ENCODE results near the gene GIMD1.

Gene GIMD1

DNA sequence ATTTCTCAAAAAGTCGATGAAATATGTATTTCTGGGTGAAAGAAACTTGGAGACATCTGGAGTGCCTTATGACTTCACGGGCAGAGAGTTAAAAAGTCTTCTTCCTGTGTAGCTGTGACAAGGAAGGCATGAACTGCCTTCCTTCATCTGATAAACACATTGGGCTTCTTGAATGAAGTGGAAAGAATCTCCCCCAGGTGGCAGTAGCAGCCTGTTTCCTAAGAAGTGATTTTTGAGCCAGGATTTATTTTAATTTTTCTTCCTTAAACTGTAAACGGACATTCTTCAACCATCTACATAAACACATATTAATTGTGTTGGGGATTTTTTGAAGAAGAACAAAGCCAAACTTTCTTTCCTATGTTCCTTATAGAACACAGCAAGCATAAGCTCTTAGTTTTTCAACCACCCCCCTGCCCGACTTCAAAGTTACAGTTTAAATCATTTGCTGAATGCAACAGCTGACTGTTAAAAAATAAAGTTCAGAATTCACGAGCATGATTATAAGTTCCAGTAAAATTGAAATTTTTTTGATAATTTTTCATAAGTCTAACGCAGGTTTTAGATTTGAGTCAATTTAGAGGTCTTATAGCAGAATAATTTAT lies 980 bp upstream of the GIMD1 start:
- CTCF ChIA-PET, result interaction anchor here (0.5 to 1.6 kb wide), 7 partner anchors 15 to 528 kb away, joined by 3 to 4 read pairs (median 3); no protein-coding TSS in a partner anchor
- POLR2A ChIA-PET, result no interaction called here
- DNase-seq (ENCODE audit: extremely low spot score), result peak; percentile 45
- TF ChIP-seq NFRKB (IDR thresholded peaks at IDR 0.05), result no peak
- no peak for TF ChIP-seq SUZ12 (IDR thresholded peaks at IDR 0.05)
- TF ChIP-seq FOXA1 (IDR thresholded peaks at IDR 0.05), result no peak
- TF ChIP-seq TARDBP (IDR thresholded peaks at IDR 0.05), result no peak
- no peak for TF ChIP-seq L3MBTL2 (conservative IDR thresholded peaks at IDR 0.05)
- no peak for TF ChIP-seq FOXK2 (IDR thresholded peaks at IDR 0.05)
- no peak for TF ChIP-seq ZNF384 (IDR thresholded peaks at IDR 0.05)
- no peak for TF ChIP-seq BHLHE40 (IDR thresholded peaks at IDR 0.05; ENCODE audit: borderline replicate concordance)
- no peak for TF ChIP-seq HDGF (IDR thresholded peaks at IDR 0.05; ENCODE audit: borderline replicate concordance)
- TF ChIP-seq FOXM1 (IDR thresholded peaks at IDR 0.05; ENCODE audit: borderline replicate concordance), result no peak
- TF ChIP-seq, protein P1, sequence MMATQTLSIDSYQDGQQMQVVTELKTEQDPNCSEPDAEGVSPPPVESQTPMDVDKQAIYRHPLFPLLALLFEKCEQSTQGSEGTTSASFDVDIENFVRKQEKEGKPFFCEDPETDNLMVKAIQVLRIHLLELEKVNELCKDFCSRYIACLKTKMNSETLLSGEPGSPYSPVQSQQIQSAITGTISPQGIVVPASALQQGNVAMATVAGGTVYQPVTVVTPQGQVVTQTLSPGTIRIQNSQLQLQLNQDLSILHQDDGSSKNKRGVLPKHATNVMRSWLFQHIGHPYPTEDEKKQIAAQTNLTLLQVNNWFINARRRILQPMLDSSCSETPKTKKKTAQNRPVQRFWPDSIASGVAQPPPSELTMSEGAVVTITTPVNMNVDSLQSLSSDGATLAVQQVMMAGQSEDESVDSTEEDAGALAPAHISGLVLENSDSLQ (IDR thresholded peaks at IDR 0.05), result no peak
- TF ChIP-seq ARNT (IDR thresholded peaks at IDR 0.05), result no peak
- TF ChIP-seq SP1 (IDR thresholded peaks at IDR 0.05), result no peak
- TF ChIP-seq LEF1 (IDR thresholded peaks at IDR 0.05; ENCODE audit: borderline replicate concordance), result no peak
- no peak for TF ChIP-seq CTBP1 (IDR thresholded peaks at IDR 0.05; ENCODE audit: borderline replicate concordance)
- TF ChIP-seq ELF4 (IDR thresholded peaks at IDR 0.05), result no peak

DNA sequence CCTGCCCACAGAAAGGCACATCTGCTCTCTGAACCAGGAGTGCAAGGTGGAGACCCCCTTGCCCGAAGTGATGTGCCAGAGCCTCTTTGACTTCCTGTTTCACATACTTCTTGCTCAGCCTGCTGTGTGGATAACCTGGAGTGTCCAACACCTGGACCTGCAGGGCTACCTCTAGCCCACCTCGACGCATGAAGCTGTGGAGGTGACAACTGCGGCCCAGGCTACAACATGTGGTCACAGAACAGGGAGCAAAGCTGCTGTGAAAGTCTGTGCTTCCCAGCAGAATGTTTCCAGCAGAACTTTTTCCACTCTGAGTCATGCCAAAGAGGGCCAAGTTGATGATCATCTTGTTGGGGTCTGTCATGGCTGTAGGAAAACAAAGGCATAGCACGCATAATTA lies 1.5 kb downstream of the GIMD1 start:
- ChIA-PET CTCF (no interaction called here), POLR2A (no interaction called here)
- DNase-seq (ENCODE audit: extremely low spot score), result no peak
- TF ChIP-seq, protein P1 (IDR thresholded peaks at IDR 0.05), result no peak
- TF ChIP-seq FOXK2 (IDR thresholded peaks at IDR 0.05) (no peak), ZNF384 (IDR thresholded peaks at IDR 0.05) (no peak), TARDBP (IDR thresholded peaks at IDR 0.05) (no peak), NFRKB (IDR thresholded peaks at IDR 0.05) (no peak), L3MBTL2 (conservative IDR thresholded peaks at IDR 0.05) (no peak), SP1 (IDR thresholded peaks at IDR 0.05) (no peak), CTBP1 (IDR thresholded peaks at IDR 0.05; ENCODE audit: borderline replicate concordance) (no peak), LEF1 (IDR thresholded peaks at IDR 0.05; ENCODE audit: borderline replicate concordance) (no peak), FOXA1 (IDR thresholded peaks at IDR 0.05) (no peak), BHLHE40 (IDR thresholded peaks at IDR 0.05; ENCODE audit: borderline replicate concordance) (no peak), ELF4 (IDR thresholded peaks at IDR 0.05) (no peak), ARNT (IDR thresholded peaks at IDR 0.05) (no peak), HDGF (IDR thresholded peaks at IDR 0.05; ENCODE audit: borderline replicate concordance) (no peak), FOXM1 (IDR thresholded peaks at IDR 0.05; ENCODE audit: borderline replicate concordance) (no peak)

DNA sequence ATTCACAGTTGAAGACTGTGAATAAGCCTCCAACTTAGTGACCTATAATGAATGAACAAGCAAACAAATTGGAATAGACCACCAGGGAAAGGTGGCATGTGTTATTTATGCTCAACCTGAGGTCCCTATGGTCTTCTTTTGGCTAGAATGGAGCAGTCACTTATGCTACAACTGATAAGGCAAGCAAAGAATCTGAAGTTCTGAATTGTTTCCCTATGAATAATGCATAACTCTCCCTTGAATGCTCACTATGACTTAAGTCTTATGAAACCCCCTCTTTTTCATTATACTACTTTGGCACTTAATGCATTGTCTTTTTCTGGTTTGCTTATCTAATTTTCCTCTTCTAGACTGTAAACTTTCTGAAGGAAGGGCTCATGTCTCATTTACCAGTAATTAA lies 2.6 kb downstream of the GIMD1 start:
- no peak for TF ChIP-seq SUZ12 (IDR thresholded peaks at IDR 0.05)
- TF ChIP-seq LEF1 (IDR thresholded peaks at IDR 0.05; ENCODE audit: borderline replicate concordance), result no peak
- TF ChIP-seq BHLHE40 (IDR thresholded peaks at IDR 0.05; ENCODE audit: borderline replicate concordance), result no peak
- no peak for TF ChIP-seq ARNT (IDR thresholded peaks at IDR 0.05)
- TF ChIP-seq ELF4 (IDR thresholded peaks at IDR 0.05), result no peak
- no peak for TF ChIP-seq FOXA1 (IDR thresholded peaks at IDR 0.05)
- TF ChIP-seq FOXK2 (IDR thresholded peaks at IDR 0.05), result no peak
- TF ChIP-seq HDGF (IDR thresholded peaks at IDR 0.05; ENCODE audit: borderline replicate concordance), result no peak
- no peak for TF ChIP-seq ZNF384 (IDR thresholded peaks at IDR 0.05)
- TF ChIP-seq FOXM1 (IDR thresholded peaks at IDR 0.05; ENCODE audit: borderline replicate concordance), result no peak
- TF ChIP-seq SP1 (IDR thresholded peaks at IDR 0.05), result no peak
- no peak for TF ChIP-seq NFRKB (IDR thresholded peaks at IDR 0.05)
- TF ChIP-seq TARDBP (IDR thresholded peaks at IDR 0.05), result no peak
- TF ChIP-seq, protein P1 (IDR thresholded peaks at IDR 0.05), result no peak
- no peak for TF ChIP-seq L3MBTL2 (conservative IDR thresholded peaks at IDR 0.05)
- DNase-seq (ENCODE audit: extremely low spot score), result no peak
- POLR2A ChIA-PET, result no interaction called here
- CTCF ChIA-PET, result no interaction called here

DNA sequence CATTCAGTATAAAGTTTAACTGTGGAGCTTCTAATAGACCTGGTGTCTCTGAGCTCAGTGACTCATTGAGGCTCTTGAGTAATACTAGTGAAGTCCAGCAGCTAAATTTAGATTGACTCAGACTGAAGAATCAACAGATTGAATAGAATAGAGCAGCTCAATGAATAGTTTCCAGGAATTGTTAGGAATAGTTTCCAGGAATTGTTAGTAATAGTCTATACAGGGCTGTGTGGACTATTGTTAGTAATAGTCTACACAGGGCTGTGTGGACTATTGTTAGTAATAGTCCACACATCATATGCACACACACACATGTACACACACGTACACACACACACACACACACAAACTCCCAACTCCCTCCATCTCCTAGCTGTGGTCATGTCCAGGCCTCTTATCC lies 3.0 kb downstream of the GIMD1 start:
- TF ChIP-seq LEF1 (IDR thresholded peaks at IDR 0.05; ENCODE audit: borderline replicate concordance), result no peak
- TF ChIP-seq CTBP1 (IDR thresholded peaks at IDR 0.05; ENCODE audit: borderline replicate concordance), result no peak
- TF ChIP-seq, protein P1 (IDR thresholded peaks at IDR 0.05), result no peak
- no peak for TF ChIP-seq TARDBP (IDR thresholded peaks at IDR 0.05)
- no peak for TF ChIP-seq FOXK2 (IDR thresholded peaks at IDR 0.05)
- no peak for TF ChIP-seq ELF4 (IDR thresholded peaks at IDR 0.05)
- TF ChIP-seq SUZ12 (IDR thresholded peaks at IDR 0.05), result no peak
- TF ChIP-seq FOXA1 (IDR thresholded peaks at IDR 0.05), result no peak
- TF ChIP-seq HDGF (IDR thresholded peaks at IDR 0.05; ENCODE audit: borderline replicate concordance), result no peak
- TF ChIP-seq ARNT (IDR thresholded peaks at IDR 0.05), result no peak
- no peak for TF ChIP-seq FOXM1 (IDR thresholded peaks at IDR 0.05; ENCODE audit: borderline replicate concordance)
- TF ChIP-seq NFRKB (IDR thresholded peaks at IDR 0.05), result no peak
- TF ChIP-seq BHLHE40 (IDR thresholded peaks at IDR 0.05; ENCODE audit: borderline replicate concordance), result no peak
- no peak for TF ChIP-seq SP1 (IDR thresholded peaks at IDR 0.05)
- TF ChIP-seq ZNF384 (IDR thresholded peaks at IDR 0.05), result no peak
- no peak for TF ChIP-seq L3MBTL2 (conservative IDR thresholded peaks at IDR 0.05)
- DNase-seq (ENCODE audit: extremely low spot score), result no peak
- POLR2A ChIA-PET, result no interaction called here
- CTCF ChIA-PET, result interaction anchor here (0.7 kb wide), 1 partner anchor 908 kb away, joined by 3 read pairs; no protein-coding TSS in a partner anchor

DNA sequence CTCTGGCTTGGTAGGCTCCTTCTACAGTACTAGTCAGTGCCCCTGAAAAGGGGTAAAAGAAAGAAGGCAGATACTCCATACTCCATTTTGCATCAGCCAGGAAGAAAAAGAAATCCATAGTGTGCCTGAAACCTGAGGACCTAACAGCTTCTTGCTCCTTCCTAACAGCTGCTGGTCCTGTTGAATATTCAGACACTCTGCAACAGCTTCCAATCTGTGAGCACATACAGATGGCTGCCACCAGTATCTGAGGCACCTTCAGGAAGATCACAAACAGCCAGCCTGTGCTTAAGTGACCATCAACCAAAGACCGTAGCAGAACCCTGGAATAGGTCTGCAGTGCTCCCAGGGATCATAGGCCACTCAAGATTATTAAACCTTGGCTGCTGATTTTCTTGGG lies 4.3 kb downstream of the GIMD1 start:
- POLR2A ChIA-PET, result no interaction called here
- TF ChIP-seq HDGF (IDR thresholded peaks at IDR 0.05; ENCODE audit: borderline replicate concordance) (no peak), SP1 (IDR thresholded peaks at IDR 0.05) (no peak), LEF1 (IDR thresholded peaks at IDR 0.05; ENCODE audit: borderline replicate concordance) (no peak), SUZ12 (IDR thresholded peaks at IDR 0.05) (no peak), NFRKB (IDR thresholded peaks at IDR 0.05) (no peak), ARNT (IDR thresholded peaks at IDR 0.05) (no peak)
- no peak for DNase-seq (ENCODE audit: extremely low spot score)
- CTCF ChIA-PET, result no interaction called here

Measured in HEK293T (cell line).